Smooth muscle cell (in vitro differentiated cells): Measurements from ENCODE around the gene RNASE13. TPM values are rescaled to one million over a fixed set of nuclear protein-coding genes. Genes with fewer than 3 reads are reported as not detected.
"Not testable (repeated sequence)": the region's sequence is repeated elsewhere in the genome, so short reads cannot be mapped to it uniquely, and the experiment has no call there.

Experiments used
- DNase-seq: peaks from one replicate; lab custom pipeline; 2025; ENCODE audit not compliant: unreplicated experiment; lab: John Stamatoyannopoulos, UW
- H2AFZ ChIP-seq: fragments of 200-600 bp; sonication (generic); 2 replicates; pipeline ENCODE4 v1.6.0; 2016; ENCODE audit warnings: antibody characterized with exemption, low read depth, mild to moderate bottlenecking
- H3F3A ChIP-seq: fragments of 200-600 bp; sonication (generic); 2 replicates; pipeline ENCODE4 v1.6.0; 2017; ENCODE audit warnings: antibody characterized with exemption, low read depth
- H3K27ac ChIP-seq: fragments of 200-600 bp; sonication (generic); 2 replicates; pipeline ENCODE4 v1.5.1; 2016; ENCODE audit warnings: low read depth, mild to moderate bottlenecking
- H3K27me3 ChIP-seq: fragments of 200-600 bp; sonication (generic); 2 replicates; pipeline ENCODE4 v1.6.1; 2016; ENCODE audit warnings: low read depth, mild to moderate bottlenecking
- H3K36me3 ChIP-seq: fragments of 200-600 bp; sonication (generic); 2 replicates; pipeline ENCODE4 v1.5.1; 2016; ENCODE audit warnings: low read depth
- H3K4me1 ChIP-seq: fragments of 200-600 bp; sonication (generic); 2 replicates; pipeline ENCODE4 v1.5.1; 2016; ENCODE audit warnings: low read depth
- H3K4me2 ChIP-seq: fragments of 200-600 bp; sonication (generic); 2 replicates; pipeline ENCODE4 v1.6.0; 2016; ENCODE audit warnings: mild to moderate bottlenecking
- H3K4me3 ChIP-seq: fragments of 200-600 bp; sonication (generic); 2 replicates; pipeline ENCODE4 v1.5.1; 2016; ENCODE audit warnings: mild to moderate bottlenecking
- H3K79me2 ChIP-seq: fragments of 200-600 bp; sonication (generic); 2 replicates; pipeline ENCODE4 v1.6.0; 2016; ENCODE audit warnings: low read depth, mild to moderate bottlenecking
- H3K9ac ChIP-seq: fragments of 200-600 bp; sonication (generic); 2 replicates; pipeline ENCODE4 v1.6.0; 2016; ENCODE audit warnings: low read depth
- H3K9me3 ChIP-seq: fragments of 200-600 bp; sonication (generic); replicated peaks from 2 replicates; pipeline ENCODE4 v1.5.1; 2016; ENCODE audit warnings: low read depth
- H4K20me1 ChIP-seq: fragments of 200-600 bp; sonication (generic); 2 replicates; pipeline ENCODE4 v1.6.0; 2016; ENCODE audit warnings: low read depth
- WGBS: methylation state at CpG from one replicate; pipeline ENCODE4 v1.1.7; 2016; ENCODE audit warnings: low lambda C conversion rate; 5-methylcytosine and 5-hydroxymethylcytosine counted together
- polyA plus RNA-seq: library from polyadenylated mRNA; unstranded; fragments of >200 nt; fragmentation: Nextera tagmentation; extraction: Ambion mirVana; gene quantifications from 2 replicates; pipeline ENCODE4 v1.2.1, GENCODE V29; 2016
- total RNA-seq: library from RNA; depleted of rRNA; stranded (reverse); fragments of >200 nt; gene quantifications from 2 replicates; pipeline ENCODE4 v1.2.3, GENCODE V29; 2014
- TF ChIP-seq, protein P1 (sequence below): fragments of 200-600 bp; sonication (generic); IDR thresholded peaks from 2 replicates; pipeline ENCODE4 v1.5.1; 2017; ENCODE audit warnings: borderline replicate concordance, mild to moderate bottlenecking, antibody characterized with exemption; ENCODE audit not compliant: insufficient read depth, poor library complexity, severe bottlenecking

Gene RNASE13
- total and polyA plus RNA-seq, 2 experiments from 2014 or later = 0.25 TPM; not detected in 1

- no peaks in the 10 kb centered on the region for H4K20me1 ChIP-seq
- no peak overlapping the region for H3K27ac ChIP-seq
- TF ChIP-seq, protein P1, sequence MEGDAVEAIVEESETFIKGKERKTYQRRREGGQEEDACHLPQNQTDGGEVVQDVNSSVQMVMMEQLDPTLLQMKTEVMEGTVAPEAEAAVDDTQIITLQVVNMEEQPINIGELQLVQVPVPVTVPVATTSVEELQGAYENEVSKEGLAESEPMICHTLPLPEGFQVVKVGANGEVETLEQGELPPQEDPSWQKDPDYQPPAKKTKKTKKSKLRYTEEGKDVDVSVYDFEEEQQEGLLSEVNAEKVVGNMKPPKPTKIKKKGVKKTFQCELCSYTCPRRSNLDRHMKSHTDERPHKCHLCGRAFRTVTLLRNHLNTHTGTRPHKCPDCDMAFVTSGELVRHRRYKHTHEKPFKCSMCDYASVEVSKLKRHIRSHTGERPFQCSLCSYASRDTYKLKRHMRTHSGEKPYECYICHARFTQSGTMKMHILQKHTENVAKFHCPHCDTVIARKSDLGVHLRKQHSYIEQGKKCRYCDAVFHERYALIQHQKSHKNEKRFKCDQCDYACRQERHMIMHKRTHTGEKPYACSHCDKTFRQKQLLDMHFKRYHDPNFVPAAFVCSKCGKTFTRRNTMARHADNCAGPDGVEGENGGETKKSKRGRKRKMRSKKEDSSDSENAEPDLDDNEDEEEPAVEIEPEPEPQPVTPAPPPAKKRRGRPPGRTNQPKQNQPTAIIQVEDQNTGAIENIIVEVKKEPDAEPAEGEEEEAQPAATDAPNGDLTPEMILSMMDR = no peak
- no peaks in the 10 kb centered on the region for H3F3A ChIP-seq
- H3K9ac ChIP-seq = no peak overlapping the region
- H2AFZ ChIP-seq = no peak overlapping the region
- no peaks in the 10 kb centered on the region for H3K79me2 ChIP-seq
- WGBS = 88% methylated on average over 2 of the region's 2 CpGs
- no peak overlapping the region for H3K4me3 ChIP-seq
- no peak overlapping the region for H3K4me2 ChIP-seq
- DNase-seq = no peak
- no peaks in the 10 kb centered on the region for H3K27me3 ChIP-seq
- peaks cover 4% of the 10 kb centered on the region for H3K4me1 ChIP-seq
- no peaks in the 10 kb centered on the region for H3K9me3 ChIP-seq
- no peaks in the 10 kb centered on the region for H3K36me3 ChIP-seq
Measured at GRCh38 chr14:21043387-21043973, 8.9 kb upstream of the RNASE13 start.

GRCh38 chr14:21042918-21043317 lies 8.3 kb upstream of the RNASE13 start:
- no peak for DNase-seq
- H3K36me3 ChIP-seq = no peaks in the 10 kb centered on the region
- no peaks in the 10 kb centered on the region for H3K27me3 ChIP-seq
- TF ChIP-seq, protein P1 = no peak
- no peaks in the 10 kb centered on the region for H3K79me2 ChIP-seq
- no peaks in the 10 kb centered on the region for H3F3A ChIP-seq
- 83% methylated on average over 8 of the region's 8 CpGs for WGBS
- no peak overlapping the region for H3K4me2 ChIP-seq
- H3K27ac ChIP-seq = no peak overlapping the region
- no peak overlapping the region for H2AFZ ChIP-seq
- H4K20me1 ChIP-seq = no peaks in the 10 kb centered on the region
- no peak overlapping the region for H3K4me3 ChIP-seq
- no peaks in the 10 kb centered on the region for H3K9me3 ChIP-seq
- peaks cover 4% of the 10 kb centered on the region for H3K4me1 ChIP-seq
- H3K9ac ChIP-seq = no peak overlapping the region

DNA sequence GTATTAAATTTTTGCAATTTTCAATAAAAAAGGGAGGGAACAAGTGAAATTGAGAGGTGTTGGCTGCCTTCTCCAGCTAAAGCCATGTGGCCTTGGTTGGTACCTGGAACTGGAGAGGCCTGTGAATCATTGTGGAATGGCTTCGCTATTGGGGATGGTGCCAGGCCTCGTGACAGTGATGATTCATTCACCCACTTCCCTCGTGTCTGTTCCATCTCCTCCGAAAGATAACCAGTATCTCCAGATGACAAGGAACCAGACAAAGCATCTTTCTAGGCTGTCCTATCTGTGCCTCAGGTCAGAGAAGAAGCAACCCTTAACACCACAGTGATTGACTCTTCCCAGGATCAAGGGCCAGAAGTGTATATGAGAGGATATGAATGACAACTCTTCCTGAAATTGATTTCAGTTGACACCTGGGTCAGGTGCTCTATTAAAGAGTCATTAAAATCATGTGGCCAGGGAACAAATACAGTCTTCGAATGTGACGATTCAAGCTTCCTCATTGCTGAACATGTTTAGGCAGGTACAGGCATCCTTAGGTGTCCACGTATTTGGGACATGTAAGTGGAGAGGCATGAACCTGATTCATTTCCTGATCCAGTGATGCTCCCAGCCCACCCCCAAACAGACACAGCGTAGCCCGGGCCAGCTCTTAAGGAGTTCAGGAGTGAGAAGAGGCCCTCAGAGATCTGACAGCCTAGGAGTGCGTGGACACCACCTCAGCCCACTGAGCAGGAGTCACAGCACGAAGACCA lies 7.2 kb upstream of the RNASE13 start, which contains the start of gene RNASE7:
Gene RNASE7 (plus strand): TSS at position 687 of the 758 bp plus-strand sequence. CDS start 631 bp downstream, outside the sequence.
- peak within 1 kb of the TSS; percentile 86 for H3K27ac ChIP-seq
- peaks cover 4% of the 10 kb centered on the region for H3K4me1 ChIP-seq
- H2AFZ ChIP-seq = no peak within 1 kb of the TSS
- TF ChIP-seq, protein P1 = no peak
- no peaks in the 10 kb centered on the region for H3F3A ChIP-seq
- H3K79me2 ChIP-seq = no peaks in the 10 kb centered on the region
- WGBS = 58% methylated on average over 11 of the region's 11 CpGs
- no peaks in the 10 kb centered on the region for H3K27me3 ChIP-seq
- H3K9ac ChIP-seq = peak within 1 kb of the TSS; percentile 71
- H4K20me1 ChIP-seq = no peaks in the 10 kb centered on the region
- DNase-seq = no peak
- no peak within 1 kb of the TSS for H3K4me2 ChIP-seq
- no peaks in the 10 kb centered on the region for H3K9me3 ChIP-seq
- H3K36me3 ChIP-seq = no peaks in the 10 kb centered on the region
- no peak within 1 kb of the TSS for H3K4me3 ChIP-seq

DNA sequence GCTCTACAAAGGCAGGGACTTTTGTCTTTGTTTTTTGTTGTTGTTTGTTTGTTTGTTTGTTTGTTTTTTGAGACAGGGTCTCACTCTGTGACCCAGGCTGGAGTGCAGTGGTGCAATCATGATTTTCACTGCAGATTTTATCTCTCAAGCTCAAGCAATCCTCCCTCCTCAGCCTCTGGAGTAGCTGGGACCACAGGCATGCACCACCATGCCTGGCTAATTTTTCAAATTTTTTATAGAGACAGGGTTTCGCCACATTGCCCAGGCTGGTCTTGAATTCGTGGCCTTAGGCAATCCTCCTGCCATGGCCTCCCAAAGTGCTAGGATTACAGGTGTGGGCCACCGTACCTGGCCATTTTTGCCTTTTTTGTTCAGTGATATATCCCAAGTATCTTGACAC lies 6.3 kb upstream of the RNASE13 start:
- 48% methylated on average over 3 of the region's 3 CpGs for WGBS
- not testable (repeated sequence) for H4K20me1 ChIP-seq, H3K4me1 ChIP-seq, DNase-seq, H3K9ac ChIP-seq, H2AFZ ChIP-seq, H3F3A ChIP-seq, H3K4me2 ChIP-seq, H3K79me2 ChIP-seq, H3K9me3 ChIP-seq, H3K27me3 ChIP-seq, H3K4me3 ChIP-seq, H3K36me3 ChIP-seq
- H3K27ac ChIP-seq = peak overlapping the region; percentile 86
